HL-60/S4 treated with phorbol 12-myristate 13-acetate at 8.2 ng/mL for 4 days and 3 days (cell line): ENCODE data around the gene MAP1S.

Experiments
- in situ Hi-C: fragments of 300-500 bp; cut with MboI; formaldehyde crosslinking; loops from 2 replicates; pipeline ENCODE4 v1.15.0; 2022; ENCODE audit warnings: low sequenced_read_pairs

The MAP1S gene

GRCh38 chr19:17718947-17719711 is at the start of gene MAP1S:
Gene MAP1S (plus strand): TSS chr19:17719480. CDS start chr19:17719503, 23 bp downstream.
- in situ Hi-C loops: no loop called here

- in situ Hi-C loops: no loop called here
Measured at GRCh38 chr19:17671906-17672305, 47.4 kb upstream of the MAP1S start.

- in situ Hi-C loops: no loop called here
Measured at GRCh38 chr19:17673937-17674799, 45.1 kb upstream of the MAP1S start.

GRCh38 chr19:17676295-17676694 is 43.0 kb upstream of the MAP1S start:
- in situ Hi-C loops: no loop called here

GRCh38 chr19:17677002-17677401 is 42.3 kb upstream of the MAP1S start:
- in situ Hi-C loops: no loop called here

- in situ Hi-C loops: no loop called here
Measured at GRCh38 chr19:17678836-17679235, 40.4 kb upstream of the MAP1S start.

GRCh38 chr19:17679526-17680229 is 39.6 kb upstream of the MAP1S start:
- in situ Hi-C loops: no loop called here

- in situ Hi-C loops: no loop called here
Measured at GRCh38 chr19:17680230-17680722, 39.0 kb upstream of the MAP1S start.

- in situ Hi-C loops: no loop called here
Measured at GRCh38 chr19:17681505-17682125, 37.7 kb upstream of the MAP1S start.

- in situ Hi-C loops: no loop called here
Measured at GRCh38 chr19:17682273-17682672, 37.0 kb upstream of the MAP1S start.

- in situ Hi-C loops: no loop called here
Measured at GRCh38 chr19:17683078-17683477, 36.2 kb upstream of the MAP1S start.

- in situ Hi-C loops: no loop called here
Measured at GRCh38 chr19:17684256-17684655, 35.0 kb upstream of the MAP1S start.

GRCh38 chr19:17685451-17686022 is 33.7 kb upstream of the MAP1S start:
- in situ Hi-C loops: no loop called here

- in situ Hi-C loops: no loop called here
Measured at GRCh38 chr19:17686023-17686521, 33.2 kb upstream of the MAP1S start.

GRCh38 chr19:17686592-17687024 is 32.7 kb upstream of the MAP1S start:
- in situ Hi-C loops: no loop called here

GRCh38 chr19:17687141-17687856 is 32.0 kb upstream of the MAP1S start:
- in situ Hi-C loops: no loop called here

GRCh38 chr19:17687857-17688784 is 31.2 kb upstream of the MAP1S start, which contains the start of gene UNC13A:
Gene UNC13A (minus strand): TSS chr19:17688354. CDS start chr19:17688199, 155 bp downstream.
- in situ Hi-C loops: no loop called here

- in situ Hi-C loops: no loop called here
Measured at GRCh38 chr19:17688853-17689595, 30.3 kb upstream of the MAP1S start.
